Gastroesophageal sphincter (tissue), 3 donors: ENCODE data around the gene LGR4.

Experiments used
- CTCF ChIP-seq, 4 experiments: fragments of 200-600 bp in 2 of 4; fragments of 450-650 bp in 2 of 4; sonication (generic) in 1 of 4; IDR thresholded peaks; one replicate each; pipeline ENCODE4 v1.5.1; 2017 to 2019; ENCODE audit warnings: antibody characterized with exemption in 4 of 4, mild to moderate bottlenecking in 2 of 4, moderate library complexity in 2 of 4
- EP300 ChIP-seq: sonication (generic); formaldehyde crosslinking; IDR thresholded peaks from one replicate; pipeline ENCODE4 v1.6.1; 2017; ENCODE audit warnings: antibody characterized with exemption, mild to moderate bottlenecking
- POLR2A ChIP-seq, 2 donors: fragments of 450-650 bp; IDR thresholded peaks; one replicate each; pipeline ENCODE4 v1.6.1; 2017; ENCODE audit warnings: antibody characterized with exemption in 2 of 2, mild to moderate bottlenecking in 2 of 2, moderate library complexity in 1 of 2
- POLR2AphosphoS5 ChIP-seq: sonication (generic); formaldehyde crosslinking; IDR thresholded peaks from one replicate; pipeline ENCODE4 v1.6.1; 2017; ENCODE audit warnings: antibody characterized with exemption

GRCh38 chr11:27462543-27462942 is 10.0 kb downstream of the LGR4 start:
- TF ChIP-seq CTCF (IDR thresholded peaks at IDR 0.05) (no peak), EP300 (no peak), POLR2A (IDR thresholded peaks at IDR 0.05) (no peak), POLR2AphosphoS5 (no peak)
